GM12872 (cell line): ENCODE measurements around the gene ZNF609.

ENCODE experiments used
- CTCF ChIP-seq: IDR thresholded peaks from 3 replicates; pipeline ENCODE4 v1.5.1; 2011; ENCODE audit warnings: low read depth, mild to moderate bottlenecking, low read length, moderate library complexity; ENCODE audit not compliant: insufficient read depth

The ZNF609 gene

GRCh38 chr15:64472161-64472560 is 11.8 kb downstream of the ZNF609 start:
- TF ChIP-seq CTCF, result no peak

- TF ChIP-seq CTCF, result no peak
Measured at GRCh38 chr15:64474846-64475245, 14.5 kb downstream of the ZNF609 start.

- no peak for TF ChIP-seq CTCF
Measured at GRCh38 chr15:64476550-64476949, 16.2 kb downstream of the ZNF609 start.

GRCh38 chr15:64478863-64479262 is 18.5 kb downstream of the ZNF609 start:
- TF ChIP-seq CTCF, result no peak

- no peak for TF ChIP-seq CTCF
Measured at GRCh38 chr15:64480891-64481290, 20.5 kb downstream of the ZNF609 start.

GRCh38 chr15:64483749-64484148 is 23.4 kb downstream of the ZNF609 start:
- no peak for TF ChIP-seq CTCF

GRCh38 chr15:64485796-64486195 is 25.4 kb downstream of the ZNF609 start:
- TF ChIP-seq CTCF, result no peak
